Breast epithelium (tissue), 3 donors: ENCODE results near the gene SLC39A3.

ENCODE experiments used
- POLR2AphosphoS5 ChIP-seq, 3 donors: sonication (generic); formaldehyde crosslinking; IDR thresholded peaks; one replicate each; pipeline ENCODE4 v1.6.1; 2017; ENCODE audit warnings: antibody characterized with exemption in 3 of 3
- TF ChIP-seq, protein P1 (sequence below), 3 donors: fragments of 450-650 bp; IDR thresholded peaks; one replicate each; pipeline ENCODE4 v1.5.1; 2016 to 2017; ENCODE audit warnings: antibody characterized with exemption in 3 of 3, mild to moderate bottlenecking in 3 of 3, moderate library complexity in 3 of 3

DNA sequence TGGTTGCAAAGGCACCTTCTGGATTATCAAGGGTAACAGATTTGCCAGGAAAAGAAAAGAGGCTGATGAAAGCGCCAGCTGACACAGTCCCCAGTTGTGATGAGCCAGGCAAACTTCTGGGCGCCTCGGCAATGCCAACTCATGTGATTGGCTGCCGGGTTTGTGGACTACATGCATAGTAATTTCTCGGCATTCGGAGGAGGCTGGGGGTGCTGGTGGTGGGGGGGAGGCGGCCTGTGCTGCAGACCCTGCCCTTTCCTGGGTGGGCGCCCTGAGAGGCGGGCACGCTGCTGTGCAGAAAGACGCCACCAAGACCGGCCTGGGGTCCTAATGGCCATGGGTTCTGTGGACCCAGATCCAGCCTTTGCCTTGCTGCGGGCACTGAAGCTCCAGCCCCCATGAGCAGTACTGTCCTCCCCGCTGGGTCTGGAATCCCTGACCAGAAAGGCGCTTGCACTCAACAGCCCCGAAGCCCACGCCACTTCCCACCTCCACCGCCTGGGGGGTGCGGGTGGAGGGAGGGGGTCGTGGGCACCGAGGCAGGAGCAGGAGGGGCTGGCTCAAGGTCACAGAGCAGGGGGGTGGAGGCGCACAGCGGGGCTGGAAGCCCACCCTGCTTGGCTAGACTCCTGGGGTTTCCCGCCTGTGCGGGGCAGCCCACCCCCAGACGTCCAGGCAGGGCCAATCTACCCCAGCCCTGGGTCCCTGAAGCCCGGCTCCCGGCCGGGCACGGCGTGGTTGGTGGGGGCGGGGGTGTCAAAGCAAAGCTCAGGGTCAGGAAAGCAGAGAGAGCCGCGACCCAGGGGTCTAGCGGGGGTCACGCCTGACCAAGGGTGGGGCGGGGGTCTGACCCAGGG lies 19.7 kb downstream of the SLC39A3 start:
- TF ChIP-seq, protein P1, sequence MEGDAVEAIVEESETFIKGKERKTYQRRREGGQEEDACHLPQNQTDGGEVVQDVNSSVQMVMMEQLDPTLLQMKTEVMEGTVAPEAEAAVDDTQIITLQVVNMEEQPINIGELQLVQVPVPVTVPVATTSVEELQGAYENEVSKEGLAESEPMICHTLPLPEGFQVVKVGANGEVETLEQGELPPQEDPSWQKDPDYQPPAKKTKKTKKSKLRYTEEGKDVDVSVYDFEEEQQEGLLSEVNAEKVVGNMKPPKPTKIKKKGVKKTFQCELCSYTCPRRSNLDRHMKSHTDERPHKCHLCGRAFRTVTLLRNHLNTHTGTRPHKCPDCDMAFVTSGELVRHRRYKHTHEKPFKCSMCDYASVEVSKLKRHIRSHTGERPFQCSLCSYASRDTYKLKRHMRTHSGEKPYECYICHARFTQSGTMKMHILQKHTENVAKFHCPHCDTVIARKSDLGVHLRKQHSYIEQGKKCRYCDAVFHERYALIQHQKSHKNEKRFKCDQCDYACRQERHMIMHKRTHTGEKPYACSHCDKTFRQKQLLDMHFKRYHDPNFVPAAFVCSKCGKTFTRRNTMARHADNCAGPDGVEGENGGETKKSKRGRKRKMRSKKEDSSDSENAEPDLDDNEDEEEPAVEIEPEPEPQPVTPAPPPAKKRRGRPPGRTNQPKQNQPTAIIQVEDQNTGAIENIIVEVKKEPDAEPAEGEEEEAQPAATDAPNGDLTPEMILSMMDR (IDR thresholded peaks at IDR 0.05): no peak
- no peak for TF ChIP-seq POLR2AphosphoS5 (IDR thresholded peaks at IDR 0.05)
